ENCODE results near the gene MESP2.
A peak's percentile ranks its signal among the peaks of the same experiment; 100 is the strongest.

MESP2 gene

GRCh38 chr15:89745768-89746167 lies 30.4 kb upstream of the MESP2 start:
- Histone ChIP-seq H3K4me3 (ENCODE audit: low read depth in 1 of 5, low read length in 5 of 5) (no peak overlapping the region), H3K9ac (ENCODE audit: low read length in 5 of 5) (no peak overlapping the region), H3K27ac (ENCODE audit: low read depth, low read length) (no peak overlapping the region), H3K9me3 (ENCODE audit: control insufficient read depth in 5 of 5, low read length in 5 of 5) (no peaks in the 10 kb centered on the region), H3K4me1 (ENCODE audit: control insufficient read depth in 5 of 5, insufficient read depth in 5 of 5, low read length in 5 of 5) (peaks cover 0 to 41% (median 37%) of the 10 kb centered on the region in 5 donors), H3K27me3 (ENCODE audit: control insufficient read depth in 5 of 5, insufficient read depth in 4 of 5, low read length in 5 of 5) (peaks cover 0 to 11% (median 3%) of the 10 kb centered on the region in 5 donors), H3K36me3 (ENCODE audit: control insufficient read depth in 5 of 5, insufficient read depth in 5 of 5, low read length in 5 of 5) (peaks cover 0 to 4% (median 0%) of the 10 kb centered on the region in 5 donors)

DNA sequence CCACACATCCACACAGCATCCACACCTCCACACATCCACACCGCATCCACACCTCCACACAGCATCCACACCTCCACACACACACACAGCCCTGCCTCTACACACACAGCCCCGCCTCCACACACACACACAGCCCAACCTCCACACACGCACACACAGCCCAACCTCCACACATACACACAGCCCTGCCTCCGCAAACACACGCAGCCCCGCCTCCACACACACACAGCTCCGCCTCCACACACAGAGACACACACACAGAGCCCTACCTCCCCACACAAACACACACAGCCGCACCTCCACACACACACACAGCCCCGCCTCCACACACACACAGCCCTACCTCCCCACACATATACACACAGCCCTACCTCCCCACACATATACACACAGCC lies 29.7 kb upstream of the MESP2 start:
- H3K27ac ChIP-seq (ENCODE audit: low read depth, low read length): no peak overlapping the region
- no peak overlapping the region for H3K9ac ChIP-seq (ENCODE audit: low read length in 5 of 5)
- H3K4me3 ChIP-seq (ENCODE audit: low read depth in 1 of 5, low read length in 5 of 5): no peak overlapping the region
- no peaks in the 10 kb centered on the region for H3K9me3 ChIP-seq (ENCODE audit: control insufficient read depth in 5 of 5, low read length in 5 of 5)
- peaks cover 0 to 11% (median 3%) of the 10 kb centered on the region in 5 donors for H3K27me3 ChIP-seq (ENCODE audit: control insufficient read depth in 5 of 5, insufficient read depth in 4 of 5, low read length in 5 of 5)
- H3K36me3 ChIP-seq (ENCODE audit: control insufficient read depth in 5 of 5, insufficient read depth in 5 of 5, low read length in 5 of 5): peaks cover 0 to 4% (median 0%) of the 10 kb centered on the region in 5 donors
- H3K4me1 ChIP-seq (ENCODE audit: control insufficient read depth in 5 of 5, insufficient read depth in 5 of 5, low read length in 5 of 5): peaks cover 0 to 46% (median 41%) of the 10 kb centered on the region in 5 donors

GRCh38 chr15:89747708-89748682 lies 28.1 kb upstream of the MESP2 start:
- Histone ChIP-seq H3K4me1 (ENCODE audit: control insufficient read depth in 5 of 5, insufficient read depth in 5 of 5, low read length in 5 of 5) (peaks cover under 1 to 52% (median 45%) of the 10 kb centered on the region in 5 donors), H3K4me3 (ENCODE audit: low read depth in 1 of 5, low read length in 5 of 5) (peak overlapping the region in 1 of 5 donors; percentile 28), H3K36me3 (ENCODE audit: control insufficient read depth in 5 of 5, insufficient read depth in 5 of 5, low read length in 5 of 5) (peaks cover 0 to 3% (median 0%) of the 10 kb centered on the region in 5 donors), H3K27me3 (ENCODE audit: control insufficient read depth in 5 of 5, insufficient read depth in 4 of 5, low read length in 5 of 5) (peaks cover 0 to 11% (median 3%) of the 10 kb centered on the region in 5 donors), H3K9me3 (ENCODE audit: control insufficient read depth in 5 of 5, low read length in 5 of 5) (no peaks in the 10 kb centered on the region), H3K27ac (ENCODE audit: low read depth, low read length) (peak overlapping the region; percentile 57), H3K9ac (ENCODE audit: low read length in 5 of 5) (no peak overlapping the region)

DNA sequence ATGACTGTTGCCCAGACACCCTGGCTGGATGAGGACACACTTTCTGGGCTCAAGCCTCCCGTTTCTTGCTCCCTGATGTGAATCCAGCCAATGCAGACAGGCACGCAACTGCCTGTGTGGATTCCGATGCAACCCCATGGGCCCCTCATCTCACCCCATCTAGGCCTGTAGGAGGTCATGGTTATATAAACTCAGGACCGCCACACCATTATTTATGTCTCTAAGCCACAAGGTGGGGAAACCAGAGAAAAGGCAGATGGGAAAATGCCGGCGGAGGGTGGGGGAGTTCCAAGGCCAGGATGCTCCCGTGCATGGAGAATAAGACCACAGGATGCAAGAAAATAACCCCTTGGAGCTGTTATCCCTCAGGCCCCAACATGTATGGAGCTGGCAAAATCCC lies 27.1 kb upstream of the MESP2 start:
- H3K27ac ChIP-seq (ENCODE audit: low read depth, low read length): peak overlapping the region; percentile 54
- no peak overlapping the region for H3K9ac ChIP-seq (ENCODE audit: low read length in 5 of 5)
- H3K27me3 ChIP-seq (ENCODE audit: control insufficient read depth in 5 of 5, insufficient read depth in 4 of 5, low read length in 5 of 5): peaks cover 0 to 11% (median 3%) of the 10 kb centered on the region in 5 donors
- peaks cover 2 to 52% (median 48%) of the 10 kb centered on the region in 5 donors for H3K4me1 ChIP-seq (ENCODE audit: control insufficient read depth in 5 of 5, insufficient read depth in 5 of 5, low read length in 5 of 5)
- peaks cover 0 to 3% (median 0%) of the 10 kb centered on the region in 5 donors for H3K36me3 ChIP-seq (ENCODE audit: control insufficient read depth in 5 of 5, insufficient read depth in 5 of 5, low read length in 5 of 5)
- H3K4me3 ChIP-seq (ENCODE audit: low read depth in 1 of 5, low read length in 5 of 5): peak overlapping the region in 3 of 5 donors; percentile 27 to 73 (median 64)
- H3K9me3 ChIP-seq (ENCODE audit: control insufficient read depth in 5 of 5, low read length in 5 of 5): no peaks in the 10 kb centered on the region

DNA sequence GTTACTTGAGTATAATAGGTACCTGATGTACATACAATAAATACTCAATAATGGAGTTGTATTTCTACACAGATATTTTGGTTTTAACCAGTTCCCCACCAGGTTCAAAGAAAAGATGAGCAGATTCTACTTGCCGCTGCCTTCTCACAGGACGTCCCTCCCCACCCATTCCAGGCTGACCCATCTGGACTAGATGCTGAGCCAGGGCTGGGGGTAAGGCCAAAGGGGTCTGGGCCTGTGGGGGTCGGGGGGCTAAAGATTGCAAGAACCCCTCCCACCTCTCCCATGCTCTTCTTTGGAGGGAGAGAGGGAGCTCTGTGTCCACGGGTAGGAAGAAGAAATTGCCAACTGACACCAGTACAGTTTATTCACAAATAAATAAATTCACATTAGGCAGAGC lies 26.6 kb upstream of the MESP2 start:
- Histone ChIP-seq H3K27ac (ENCODE audit: low read depth, low read length) (peak overlapping the region; percentile 54), H3K9ac (ENCODE audit: low read length in 5 of 5) (peak overlapping the region in 1 of 5 donors; percentile 85), H3K9me3 (ENCODE audit: control insufficient read depth in 5 of 5, low read length in 5 of 5) (no peaks in the 10 kb centered on the region), H3K27me3 (ENCODE audit: control insufficient read depth in 5 of 5, insufficient read depth in 4 of 5, low read length in 5 of 5) (peaks cover 0 to 11% (median 3%) of the 10 kb centered on the region in 5 donors), H3K4me1 (ENCODE audit: control insufficient read depth in 5 of 5, insufficient read depth in 5 of 5, low read length in 5 of 5) (peaks cover 2 to 52% (median 48%) of the 10 kb centered on the region in 5 donors), H3K4me3 (ENCODE audit: low read depth in 1 of 5, low read length in 5 of 5) (peak overlapping the region in 4 of 5 donors; percentile 52 to 73 (median 68)), H3K36me3 (ENCODE audit: control insufficient read depth in 5 of 5, insufficient read depth in 5 of 5, low read length in 5 of 5) (no peaks in the 10 kb centered on the region)

DNA sequence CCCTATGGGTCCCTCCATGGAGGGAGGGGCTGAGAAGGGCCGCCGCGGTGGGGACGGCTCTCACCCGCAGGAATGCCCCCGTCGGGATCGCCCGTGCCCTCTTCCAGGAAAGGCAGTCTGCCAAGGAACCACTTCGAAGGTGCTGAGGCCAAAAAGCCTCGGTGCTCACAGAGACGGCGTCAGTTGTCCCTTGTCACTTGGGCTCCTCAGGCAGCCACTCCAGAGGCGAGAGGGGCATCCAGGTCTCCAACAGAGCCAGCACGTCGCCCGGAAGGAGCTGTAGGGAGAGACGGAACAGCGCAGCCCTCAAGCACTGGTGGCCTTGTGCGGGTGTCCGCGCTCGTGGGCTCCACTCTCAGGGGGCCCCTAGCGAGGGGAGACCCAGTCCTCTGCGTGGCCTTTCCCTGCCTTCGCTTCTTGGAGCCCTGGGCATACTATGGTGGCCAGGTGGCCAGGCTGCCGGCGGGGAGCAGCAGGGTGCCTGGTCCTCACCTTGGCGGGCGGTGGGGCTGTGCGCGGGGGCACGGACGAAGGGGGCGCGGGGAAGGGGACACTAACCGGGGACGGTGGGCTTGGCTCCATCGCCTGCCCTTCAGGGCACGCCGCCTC lies 26.1 kb upstream of the MESP2 start:
- Histone ChIP-seq H3K4me1 (ENCODE audit: control insufficient read depth in 5 of 5, insufficient read depth in 5 of 5, low read length in 5 of 5) (peaks cover 2 to 52% (median 48%) of the 10 kb centered on the region in 5 donors), H3K36me3 (ENCODE audit: control insufficient read depth in 5 of 5, insufficient read depth in 5 of 5, low read length in 5 of 5) (no peaks in the 10 kb centered on the region), H3K9ac (ENCODE audit: low read length in 5 of 5) (peak overlapping the region in 4 of 5 donors; percentile 52 to 85 (median 63)), H3K27ac (ENCODE audit: low read depth, low read length) (peak overlapping the region; percentile 54), H3K9me3 (ENCODE audit: control insufficient read depth in 5 of 5, low read length in 5 of 5) (no peaks in the 10 kb centered on the region), H3K27me3 (ENCODE audit: control insufficient read depth in 5 of 5, insufficient read depth in 4 of 5, low read length in 5 of 5) (peaks cover 0 to 11% (median 1%) of the 10 kb centered on the region in 5 donors), H3K4me3 (ENCODE audit: low read depth in 1 of 5, low read length in 5 of 5) (peak overlapping the region; percentile 52 to 73 (median 64))

- Histone ChIP-seq H3K27ac (ENCODE audit: low read depth, low read length) (peak within 1 kb of the TSS; percentile 54), H3K4me1 (ENCODE audit: control insufficient read depth in 5 of 5, insufficient read depth in 5 of 5, low read length in 5 of 5) (peaks cover 2 to 52% (median 48%) of the 10 kb centered on the region in 5 donors), H3K27me3 (ENCODE audit: control insufficient read depth in 5 of 5, insufficient read depth in 4 of 5, low read length in 5 of 5) (peaks cover 0 to 11% (median 0%) of the 10 kb centered on the region in 5 donors), H3K9me3 (ENCODE audit: control insufficient read depth in 5 of 5, low read length in 5 of 5) (no peaks in the 10 kb centered on the region), H3K4me3 (ENCODE audit: low read depth in 1 of 5, low read length in 5 of 5) (peak within 1 kb of the TSS; percentile 52 to 73 (median 64)), H3K9ac (ENCODE audit: low read length in 5 of 5) (peak within 1 kb of the TSS in 4 of 5 donors; percentile 52 to 85 (median 63)), H3K36me3 (ENCODE audit: control insufficient read depth in 5 of 5, insufficient read depth in 5 of 5, low read length in 5 of 5) (no peaks in the 10 kb centered on the region)
These were observed 25.3 kb upstream of the MESP2 start, which contains the start of gene MESP1 for GRCh38 chr15:89750560-89751542. TSS of gene MESP1 (minus strand) at chr15:89751249. CDS start at chr15:89751231, 18 bp downstream.

DNA sequence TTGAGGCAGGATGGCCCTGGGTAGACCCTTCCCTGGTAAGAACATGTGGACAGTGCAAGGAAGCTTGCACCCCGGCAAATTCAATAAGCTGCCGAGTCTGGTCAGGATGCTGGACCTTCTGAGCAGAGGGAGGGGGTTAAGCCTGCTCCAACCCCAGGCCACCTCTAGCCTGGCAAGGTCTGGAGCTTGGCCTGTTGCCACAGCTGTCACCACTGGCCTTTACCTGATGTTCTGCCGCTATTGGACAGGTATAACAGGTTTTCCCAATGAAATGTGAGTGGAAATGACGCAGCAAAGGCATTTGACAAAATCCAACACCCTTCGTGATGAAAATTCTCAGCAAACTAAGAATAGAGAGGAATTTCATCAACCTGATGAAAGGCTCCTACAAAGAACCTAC lies 24.4 kb upstream of the MESP2 start:
- Histone ChIP-seq H3K4me3 (ENCODE audit: low read depth in 1 of 5, low read length in 5 of 5) (peak overlapping the region in 4 of 5 donors; percentile 23 to 73 (median 55)), H3K36me3 (ENCODE audit: control insufficient read depth in 5 of 5, insufficient read depth in 5 of 5, low read length in 5 of 5) (no peaks in the 10 kb centered on the region), H3K9ac (ENCODE audit: low read length in 5 of 5) (peak overlapping the region in 1 of 5 donors; percentile 61), H3K4me1 (ENCODE audit: control insufficient read depth in 5 of 5, insufficient read depth in 5 of 5, low read length in 5 of 5) (peaks cover 2 to 48% (median 45%) of the 10 kb centered on the region in 5 donors), H3K27ac (ENCODE audit: low read depth, low read length) (no peak overlapping the region), H3K27me3 (ENCODE audit: control insufficient read depth in 5 of 5, insufficient read depth in 4 of 5, low read length in 5 of 5) (peaks cover 0 to 10% (median 0%) of the 10 kb centered on the region in 5 donors), H3K9me3 (ENCODE audit: control insufficient read depth in 5 of 5, low read length in 5 of 5) (no peaks in the 10 kb centered on the region)

- Histone ChIP-seq H3K27me3 (ENCODE audit: control insufficient read depth in 5 of 5, insufficient read depth in 4 of 5, low read length in 5 of 5) (peaks cover 0 to 4% (median 0%) of the 10 kb centered on the region in 5 donors), H3K36me3 (ENCODE audit: control insufficient read depth in 5 of 5, insufficient read depth in 5 of 5, low read length in 5 of 5) (no peaks in the 10 kb centered on the region), H3K27ac (ENCODE audit: low read depth, low read length) (no peak overlapping the region), H3K9me3 (ENCODE audit: control insufficient read depth in 5 of 5, low read length in 5 of 5) (no peaks in the 10 kb centered on the region), H3K4me1 (ENCODE audit: control insufficient read depth in 5 of 5, insufficient read depth in 5 of 5, low read length in 5 of 5) (peaks cover 2 to 28% (median 24%) of the 10 kb centered on the region in 5 donors), H3K4me3 (ENCODE audit: low read depth in 1 of 5, low read length in 5 of 5) (no peak overlapping the region), H3K9ac (ENCODE audit: low read length in 5 of 5) (no peak overlapping the region)
These were observed 22.3 kb upstream of the MESP2 start for GRCh38 chr15:89753855-89754254.
